ENCODE measurements around the gene ARRB1.

DNA sequence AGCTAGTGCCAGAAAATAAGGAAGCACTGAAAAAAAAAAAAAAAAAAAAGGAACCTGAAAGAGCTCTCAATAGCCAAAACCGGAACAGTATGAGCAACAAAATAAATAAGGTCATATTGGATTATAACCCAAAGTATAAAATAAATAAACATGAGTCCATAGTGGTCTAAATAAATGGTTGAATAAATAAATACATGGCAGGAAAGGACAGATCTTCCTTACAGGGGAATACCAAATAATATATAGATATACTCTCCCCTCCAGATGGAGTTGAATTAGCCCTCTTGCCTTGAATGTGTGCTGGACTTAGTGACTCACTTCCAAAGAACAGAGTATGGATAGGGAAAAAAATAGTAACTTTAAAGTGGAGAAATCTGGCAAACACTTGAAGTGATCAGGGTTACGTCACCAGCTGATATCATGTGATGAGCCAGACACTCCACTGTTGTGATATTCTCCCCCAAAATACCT is 14.3 kb upstream of the ARRB1 start:
- TF ChIP-seq CTCF (IDR thresholded peaks at IDR 0.05) (no peak), POLR2AphosphoS5 (IDR thresholded peaks at IDR 0.05; ENCODE audit: low read depth, low read length) (no peak), TCF7L2 (IDR thresholded peaks at IDR 0.05; ENCODE audit: low read depth, low read length) (no peak)
